ENCODE results near the gene USPL1. TPM values are rescaled to one million over a fixed set of nuclear protein-coding genes. Genes with fewer than 3 reads are reported as not detected.

USPL1 gene
- polyA plus RNA-seq, 1 donor from 2014 or later, result 60.1 TPM

GRCh38 chr13:30696278-30697176, 78.8 kb downstream of the USPL1 start:
- Histone ChIP-seq H3K27me3 (ENCODE audit: insufficient read depth, low read depth, low read length) (no peaks in the 10 kb centered on the region), H3K79me2 (replicated peaks; ENCODE audit: insufficient read depth, low read length) (no peaks in the 10 kb centered on the region), H4K20me1 (ENCODE audit: insufficient read depth) (no peaks in the 10 kb centered on the region), H3K4me2 (ENCODE audit: low read length) (no peak overlapping the region), H3K36me3 (ENCODE audit: insufficient read depth, low read length) (no peaks in the 10 kb centered on the region), H2AFZ (ENCODE audit: low read depth, low read length) (peak overlapping the region; percentile 43), H3K4me3 (ENCODE audit: low read length) (no peak overlapping the region), H3K9me2 (ENCODE audit: insufficient read depth, low read length) (no peaks in the 10 kb centered on the region), H3K9ac (ENCODE audit: low read length) (no peak overlapping the region), H3K9me3 (ENCODE audit: low read length) (no peaks in the 10 kb centered on the region), H3K27ac (ENCODE audit: low read length) (no peak overlapping the region), H3F3A (ENCODE audit: insufficient read depth, low read length, poor library complexity, severe bottlenecking) (no peaks in the 10 kb centered on the region)
- TF ChIP-seq EP300 (conservative IDR thresholded peaks at IDR 0.05; ENCODE audit: poor library complexity, severe bottlenecking), result no peak
- TF ChIP-seq, protein P1, sequence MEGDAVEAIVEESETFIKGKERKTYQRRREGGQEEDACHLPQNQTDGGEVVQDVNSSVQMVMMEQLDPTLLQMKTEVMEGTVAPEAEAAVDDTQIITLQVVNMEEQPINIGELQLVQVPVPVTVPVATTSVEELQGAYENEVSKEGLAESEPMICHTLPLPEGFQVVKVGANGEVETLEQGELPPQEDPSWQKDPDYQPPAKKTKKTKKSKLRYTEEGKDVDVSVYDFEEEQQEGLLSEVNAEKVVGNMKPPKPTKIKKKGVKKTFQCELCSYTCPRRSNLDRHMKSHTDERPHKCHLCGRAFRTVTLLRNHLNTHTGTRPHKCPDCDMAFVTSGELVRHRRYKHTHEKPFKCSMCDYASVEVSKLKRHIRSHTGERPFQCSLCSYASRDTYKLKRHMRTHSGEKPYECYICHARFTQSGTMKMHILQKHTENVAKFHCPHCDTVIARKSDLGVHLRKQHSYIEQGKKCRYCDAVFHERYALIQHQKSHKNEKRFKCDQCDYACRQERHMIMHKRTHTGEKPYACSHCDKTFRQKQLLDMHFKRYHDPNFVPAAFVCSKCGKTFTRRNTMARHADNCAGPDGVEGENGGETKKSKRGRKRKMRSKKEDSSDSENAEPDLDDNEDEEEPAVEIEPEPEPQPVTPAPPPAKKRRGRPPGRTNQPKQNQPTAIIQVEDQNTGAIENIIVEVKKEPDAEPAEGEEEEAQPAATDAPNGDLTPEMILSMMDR (IDR thresholded peaks at IDR 0.05; ENCODE audit: poor library complexity, severe bottlenecking), result no peak
- no peak for TF ChIP-seq MXI1 (conservative IDR thresholded peaks at IDR 0.05; ENCODE audit: poor library complexity, severe bottlenecking)
- no peak for TF ChIP-seq POLR2AphosphoS5 (IDR thresholded peaks at IDR 0.05)
- no peak for TF ChIP-seq REST (IDR thresholded peaks at IDR 0.05; ENCODE audit: borderline replicate concordance)

DNA sequence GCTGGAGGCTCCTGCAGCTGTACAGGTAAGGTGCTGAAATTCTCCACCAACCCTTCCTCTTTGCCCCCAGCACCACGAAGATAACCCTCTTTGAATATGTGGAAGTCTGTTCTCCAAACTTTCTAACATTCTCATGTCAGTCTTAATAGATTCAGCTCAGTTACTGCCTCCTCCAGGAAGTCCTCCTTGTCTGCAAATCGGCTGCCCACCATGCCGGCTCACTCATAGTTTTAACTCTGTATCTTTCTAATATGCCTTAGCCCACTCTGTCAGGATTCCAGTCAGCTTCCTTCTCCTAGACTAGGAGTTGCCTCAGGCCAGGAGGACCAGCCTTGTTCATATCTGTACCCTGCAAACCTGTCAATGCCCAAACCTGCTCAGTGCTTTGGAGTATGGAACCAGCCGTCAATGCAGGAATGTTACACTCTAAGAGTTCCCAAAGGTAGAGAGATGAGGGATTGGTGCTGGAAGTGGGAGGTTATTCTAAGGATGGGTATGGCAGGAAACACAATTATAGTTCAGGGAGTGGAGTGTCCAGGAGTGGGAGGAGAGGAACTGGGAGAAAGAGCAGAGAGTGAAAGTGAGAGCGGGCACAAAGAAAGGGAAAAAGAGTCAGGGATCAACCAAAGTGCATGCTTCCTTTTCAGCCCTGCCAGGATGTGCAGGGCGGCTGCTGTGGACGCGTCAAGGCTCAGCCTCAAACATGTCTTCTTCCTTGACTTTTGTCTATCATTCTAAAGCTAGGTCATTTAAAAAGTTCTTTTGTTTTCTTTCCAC, 79.6 kb downstream of the USPL1 start:
- H3K36me3 ChIP-seq (ENCODE audit: insufficient read depth, low read length), result no peaks in the 10 kb centered on the region
- H3K4me3 ChIP-seq (ENCODE audit: low read length), result no peak overlapping the region
- H4K20me1 ChIP-seq (ENCODE audit: insufficient read depth), result no peaks in the 10 kb centered on the region
- no peak overlapping the region for H3K9ac ChIP-seq (ENCODE audit: low read length)
- no peaks in the 10 kb centered on the region for H3K9me2 ChIP-seq (ENCODE audit: insufficient read depth, low read length)
- TF ChIP-seq, protein P1 (IDR thresholded peaks at IDR 0.05; ENCODE audit: poor library complexity, severe bottlenecking), result no peak
- TF ChIP-seq EZH2 (IDR thresholded peaks at IDR 0.05; ENCODE audit: borderline replicate concordance, insufficient read depth, low read length, poor library complexity, severe bottlenecking) (no peak), POLR2AphosphoS5 (IDR thresholded peaks at IDR 0.05) (no peak), TAF1 (IDR thresholded peaks at IDR 0.05; ENCODE audit: low read depth) (no peak), EP300 (conservative IDR thresholded peaks at IDR 0.05; ENCODE audit: poor library complexity, severe bottlenecking) (no peak), MXI1 (conservative IDR thresholded peaks at IDR 0.05; ENCODE audit: poor library complexity, severe bottlenecking) (no peak), RAD21 (conservative IDR thresholded peaks at IDR 0.05) (no peak), REST (IDR thresholded peaks at IDR 0.05; ENCODE audit: borderline replicate concordance) (no peak), SMC3 (conservative IDR thresholded peaks at IDR 0.05; ENCODE audit: poor library complexity) (no peak)
- no peaks in the 10 kb centered on the region for H3K27me3 ChIP-seq (ENCODE audit: insufficient read depth, low read depth, low read length)
- H3F3A ChIP-seq (ENCODE audit: insufficient read depth, low read length, poor library complexity, severe bottlenecking), result no peaks in the 10 kb centered on the region
- H3K27ac ChIP-seq (ENCODE audit: low read length), result no peak overlapping the region
- H3K79me2 ChIP-seq (replicated peaks; ENCODE audit: insufficient read depth, low read length), result no peaks in the 10 kb centered on the region
- no peak overlapping the region for H2AFZ ChIP-seq (ENCODE audit: low read depth, low read length)
- H3K4me2 ChIP-seq (ENCODE audit: low read length), result no peak overlapping the region
- H3K9me3 ChIP-seq (ENCODE audit: low read length), result no peaks in the 10 kb centered on the region

All from neural cell (in vitro differentiated cells).